SK-MEL-5 (cell line): Measurements from ENCODE around the gene XYLT1. TPM values are rescaled to one million over a fixed set of nuclear protein-coding genes. Genes with fewer than 3 reads are reported as not detected.

Experiments used
- DNase-seq: peaks from one replicate; pipeline ENCODE4 v3.0.0-alpha.2; 2016; ENCODE audit warnings: low read depth, low spot score
- in situ Hi-C: cut with HindIII; loops from 2 replicates; pipeline ENCODE4 v1.10.0; 2016; ENCODE audit warnings: low sequenced_read_pairs, high pct_unique_total_duplicates, low pct_unique_long_range_greater_than_20kb
- total RNA-seq: library from RNA; depleted of rRNA; stranded (reverse); fragments of >200 nt; shearing (Covaris generic); gene quantifications from 2 replicates; pipeline ENCODE4 v1.2.3, GENCODE V29; 2014

XYLT1 gene
- total RNA-seq, 1 experiment from 2014 or later, result 21.1 TPM

- peak; percentile 95 for DNase-seq
Observed at GRCh38 chr16:17397499-17397891, 73.3 kb downstream of the XYLT1 start.

GRCh38 chr16:17396762-17397498 lies 73.8 kb downstream of the XYLT1 start:
- in situ Hi-C loops, result no loop called here
- no peak for DNase-seq

More at GRCh38 chr16:17397499-17397891, 73.3 kb downstream of the XYLT1 start:
- in situ Hi-C loops, result no loop called here

GRCh38 chr16:17395849-17396480 lies 74.8 kb downstream of the XYLT1 start:
- in situ Hi-C loops, result no loop called here
- DNase-seq, result peak; percentile 35

- no peak for DNase-seq
- in situ Hi-C loops, result no loop called here
Observed at GRCh38 chr16:17392857-17393692, 77.7 kb downstream of the XYLT1 start.

DNA sequence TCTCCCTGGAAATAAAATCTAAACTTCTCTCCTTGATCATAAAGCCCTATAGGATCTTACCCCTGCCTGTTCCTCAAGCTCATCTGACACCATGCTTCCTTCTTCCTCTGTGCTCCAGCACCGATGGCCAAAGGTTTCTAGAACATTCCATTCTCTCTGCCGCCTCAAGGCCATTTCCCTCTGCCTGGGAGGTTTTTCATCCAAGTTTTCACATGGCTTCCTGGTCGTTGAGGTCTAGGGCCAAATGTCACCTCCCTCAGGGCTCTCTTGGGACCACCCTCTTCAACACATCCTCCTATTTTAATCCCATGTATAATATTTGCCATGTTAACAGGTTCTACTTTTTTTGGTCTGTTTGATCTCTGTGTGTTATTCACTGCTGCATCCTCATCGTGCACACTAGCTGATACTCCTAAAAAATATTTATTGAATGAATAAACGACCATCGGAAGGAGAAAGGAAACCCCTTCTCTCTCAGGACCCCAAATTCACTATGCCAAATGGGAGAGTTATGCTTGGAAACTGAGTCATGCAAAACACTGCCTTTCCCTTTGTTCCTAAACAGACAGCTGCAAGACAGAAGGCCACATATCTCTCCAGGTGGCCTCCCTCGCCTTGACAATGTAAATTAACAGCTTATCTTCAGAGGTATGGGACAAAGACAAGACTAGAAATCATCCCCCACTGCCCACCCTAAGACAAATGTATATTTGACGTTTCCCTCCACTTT lies 78.5 kb downstream of the XYLT1 start:
- in situ Hi-C loops, result no loop called here

GRCh38 chr16:17391715-17392114 lies 79.0 kb downstream of the XYLT1 start:
- DNase-seq, result no peak
- in situ Hi-C loops, result no loop called here

More for the DNA sequence above, 78.5 kb downstream of the XYLT1 start:
- DNase-seq, result no peak

DNA sequence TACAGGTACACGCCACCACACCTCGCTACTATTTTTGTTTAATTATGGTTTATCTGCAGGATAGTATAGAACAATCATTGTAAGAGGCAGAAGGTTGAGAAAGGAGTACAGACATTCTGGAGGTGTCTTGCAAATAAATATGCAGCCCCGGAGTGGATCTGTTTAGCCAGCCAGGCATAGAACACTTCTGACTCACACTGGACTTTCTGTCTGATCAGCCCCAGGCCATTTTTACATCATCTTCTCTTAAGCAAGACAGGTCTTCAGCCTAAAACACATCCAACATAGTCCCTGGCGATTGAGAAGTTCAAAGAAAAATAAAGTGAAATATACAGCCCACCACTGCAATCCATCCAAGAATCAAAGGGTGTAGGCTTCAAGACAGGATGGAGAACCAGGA lies 81.4 kb downstream of the XYLT1 start:
- DNase-seq, result peak; percentile 29
- in situ Hi-C loops, result no loop called here

GRCh38 chr16:17387256-17387655 lies 83.5 kb downstream of the XYLT1 start:
- DNase-seq, result no peak
- in situ Hi-C loops, result no loop called here

GRCh38 chr16:17386229-17386628 lies 84.5 kb downstream of the XYLT1 start:
- no peak for DNase-seq
- in situ Hi-C loops, result no loop called here

GRCh38 chr16:17384471-17384870 lies 86.3 kb downstream of the XYLT1 start:
- in situ Hi-C loops, result no loop called here
- DNase-seq, result no peak

GRCh38 chr16:17382949-17383863 lies 87.6 kb downstream of the XYLT1 start:
- in situ Hi-C loops, result no loop called here

GRCh38 chr16:17382514-17382913 lies 88.2 kb downstream of the XYLT1 start:
- in situ Hi-C loops, result no loop called here

More at GRCh38 chr16:17382949-17383863, 87.6 kb downstream of the XYLT1 start:
- DNase-seq, result no peak

DNA sequence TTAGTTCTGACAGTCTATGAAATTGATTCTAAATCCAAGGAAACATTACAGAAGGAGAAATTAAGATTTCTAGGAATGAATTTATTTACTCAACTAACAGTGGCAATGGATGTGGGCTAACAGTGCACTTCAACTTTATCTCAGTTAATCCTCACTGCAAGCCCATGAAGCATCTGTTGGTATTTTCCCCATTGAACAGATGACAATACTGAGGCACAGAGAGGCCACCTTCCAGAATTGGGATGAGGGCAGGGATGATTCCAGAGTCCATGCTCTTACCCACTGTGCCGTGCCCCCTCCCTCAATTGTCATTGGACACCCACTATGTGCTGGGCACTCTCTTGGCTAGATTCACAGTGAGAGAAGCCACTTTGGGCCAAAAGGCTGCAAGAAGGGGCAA lies 89.0 kb downstream of the XYLT1 start:
- no peak for DNase-seq
- in situ Hi-C loops, result no loop called here

More at GRCh38 chr16:17382514-17382913, 88.2 kb downstream of the XYLT1 start:
- DNase-seq, result no peak

- no peak for DNase-seq
- in situ Hi-C loops, result no loop called here
Observed at GRCh38 chr16:17380613-17381012, 90.1 kb downstream of the XYLT1 start.

DNA sequence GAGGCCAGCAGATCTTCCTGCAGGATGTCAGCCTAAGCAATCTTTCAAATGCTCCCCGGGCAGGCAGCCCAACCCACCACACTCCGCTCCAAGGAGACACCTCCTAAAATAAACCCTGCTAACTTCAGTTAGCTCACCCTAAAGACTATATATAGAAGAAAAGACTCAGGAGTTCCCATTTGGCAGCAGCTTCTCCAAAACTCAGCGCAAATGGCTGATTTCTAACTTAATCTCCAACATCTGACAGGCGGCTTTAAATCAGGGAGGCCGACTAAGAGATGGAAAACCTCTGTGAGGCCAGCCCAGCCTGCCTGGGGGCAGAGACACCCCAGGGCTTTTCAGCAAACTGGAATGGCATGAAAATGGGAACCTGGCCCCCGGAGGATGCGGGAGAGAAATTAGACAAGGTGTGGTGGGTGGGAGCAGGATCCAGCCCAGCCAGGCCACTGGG lies 91.6 kb downstream of the XYLT1 start:
- no peak for DNase-seq

DNA sequence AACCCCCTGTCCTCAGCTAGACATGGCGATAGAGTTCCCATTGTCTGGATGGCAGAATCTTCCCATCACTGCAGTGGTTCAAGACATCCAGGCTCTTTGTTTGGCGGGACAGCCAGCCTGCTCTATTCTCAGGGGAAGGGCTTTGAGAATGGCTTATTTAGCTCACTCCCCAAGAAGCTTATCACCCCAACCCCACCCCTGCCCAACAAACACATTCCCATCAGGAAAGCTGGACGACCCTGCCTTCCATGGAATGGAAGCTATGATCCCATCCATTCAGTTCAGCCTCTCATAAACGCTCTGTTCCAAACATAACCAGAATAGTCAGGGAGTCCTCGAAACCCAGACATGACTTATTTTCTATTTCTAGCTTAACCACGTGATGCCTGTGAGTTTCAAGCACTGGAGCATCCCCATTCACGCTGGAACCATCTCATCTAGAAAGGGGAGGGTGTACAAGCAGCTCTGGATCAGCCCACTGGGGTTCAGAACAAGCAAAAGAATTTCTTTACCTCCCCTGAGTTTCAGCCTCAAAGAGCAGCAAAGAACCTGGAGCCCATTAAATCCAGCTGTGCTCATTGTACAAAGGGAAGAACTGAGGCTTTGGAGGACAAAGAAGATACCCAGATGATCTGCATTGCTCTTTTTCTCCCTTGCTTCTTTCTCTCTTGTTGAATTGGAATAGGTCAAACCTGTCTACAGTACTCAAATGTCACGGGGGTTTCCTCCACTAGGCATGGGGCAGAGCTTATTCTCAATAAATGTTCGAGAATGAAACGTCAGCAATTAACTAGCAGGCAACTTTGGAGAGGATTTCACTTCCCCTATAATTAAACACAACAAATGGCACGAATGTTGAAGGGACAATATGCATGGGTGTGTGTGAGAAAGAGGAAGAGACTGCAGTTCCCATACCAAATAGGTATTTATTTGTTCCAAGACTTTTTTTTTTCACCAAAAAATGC lies 93.1 kb downstream of the XYLT1 start:
- in situ Hi-C loops, result no loop called here

More for the DNA sequence above, 91.6 kb downstream of the XYLT1 start:
- in situ Hi-C loops, result no loop called here

More for the DNA sequence above, 93.1 kb downstream of the XYLT1 start:
- DNase-seq, result no peak
